HG03439 (cell line): ENCODE measurements around the gene C12orf54.
"Not testable (repeated sequence)": the region's sequence is repeated elsewhere in the genome, so short reads cannot be mapped to it uniquely, and the experiment has no call there.

Experiments used
- ATAC-seq: cut with Tn5 transposase; IDR thresholded peaks from one replicate; pipeline ENCODE4 v1.9.1; 2021; ENCODE audit warnings: mild to moderate bottlenecking, moderate library complexity; ENCODE audit not compliant: unreplicated experiment

C12orf54 gene

DNA sequence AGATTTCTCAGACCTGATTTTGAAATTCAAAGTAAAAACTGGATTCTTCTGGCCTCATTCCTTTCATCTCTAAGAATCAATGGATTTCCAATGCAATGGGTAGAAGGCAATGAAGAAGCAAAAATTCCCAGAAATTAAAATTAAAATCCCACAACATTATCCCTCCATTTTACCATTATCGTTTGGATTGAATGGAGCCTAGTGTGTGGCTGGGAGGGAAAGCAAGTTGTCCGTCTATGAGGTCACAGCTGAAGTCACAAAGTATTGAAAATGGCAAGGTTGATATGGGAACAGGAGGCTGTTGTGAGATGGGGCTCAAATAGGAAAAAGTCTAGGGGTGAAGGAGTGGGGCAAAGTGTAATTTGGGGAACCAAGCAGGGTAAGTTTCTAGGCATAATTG, at the start of gene C12orf54:
C12orf54 (plus strand) TSS at position 301 of the 400 bp plus-strand sequence. CDS start 799 bp downstream, outside the sequence.
- no peak for ATAC-seq

DNA sequence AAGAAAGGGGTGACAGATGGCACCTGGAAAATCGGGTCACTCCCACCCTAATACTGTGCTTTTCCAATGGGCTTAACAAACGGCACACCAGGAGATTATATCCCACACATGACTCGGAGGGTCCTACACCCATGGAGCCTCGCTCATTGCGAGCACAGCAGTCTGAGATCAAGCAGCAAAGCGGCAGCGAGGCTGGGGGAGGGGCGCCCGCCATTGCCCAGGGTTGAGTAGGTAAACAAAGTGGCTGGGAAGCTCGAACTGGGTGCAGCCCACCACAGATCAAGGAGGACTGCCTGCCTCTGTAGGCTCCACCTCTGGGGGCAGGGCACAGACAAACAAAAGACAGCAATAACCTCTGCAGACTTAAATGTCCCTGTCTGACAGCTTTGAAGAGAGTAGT, 48.3 kb upstream of the C12orf54 start:
- ATAC-seq, result not testable (repeated sequence)

DNA sequence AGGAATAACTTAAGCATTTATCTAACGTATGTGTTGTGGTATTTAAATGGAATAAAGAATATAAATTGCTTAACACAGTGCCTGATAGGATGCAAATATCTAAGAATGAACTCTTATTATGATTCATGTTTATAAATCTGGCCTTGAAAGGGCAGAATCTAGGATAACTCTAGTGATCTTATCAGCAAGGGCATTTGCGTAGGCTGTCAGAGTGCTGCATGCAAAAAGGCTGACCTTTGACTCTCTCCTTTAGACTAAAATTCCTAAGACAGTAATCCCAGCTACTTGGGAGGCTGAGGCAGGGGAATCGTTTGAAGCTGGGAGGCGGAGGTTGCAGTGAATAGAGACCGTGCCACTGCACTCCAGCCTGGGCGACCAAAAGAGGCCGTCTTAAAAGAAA, 41.2 kb upstream of the C12orf54 start:
- no peak for ATAC-seq

DNA sequence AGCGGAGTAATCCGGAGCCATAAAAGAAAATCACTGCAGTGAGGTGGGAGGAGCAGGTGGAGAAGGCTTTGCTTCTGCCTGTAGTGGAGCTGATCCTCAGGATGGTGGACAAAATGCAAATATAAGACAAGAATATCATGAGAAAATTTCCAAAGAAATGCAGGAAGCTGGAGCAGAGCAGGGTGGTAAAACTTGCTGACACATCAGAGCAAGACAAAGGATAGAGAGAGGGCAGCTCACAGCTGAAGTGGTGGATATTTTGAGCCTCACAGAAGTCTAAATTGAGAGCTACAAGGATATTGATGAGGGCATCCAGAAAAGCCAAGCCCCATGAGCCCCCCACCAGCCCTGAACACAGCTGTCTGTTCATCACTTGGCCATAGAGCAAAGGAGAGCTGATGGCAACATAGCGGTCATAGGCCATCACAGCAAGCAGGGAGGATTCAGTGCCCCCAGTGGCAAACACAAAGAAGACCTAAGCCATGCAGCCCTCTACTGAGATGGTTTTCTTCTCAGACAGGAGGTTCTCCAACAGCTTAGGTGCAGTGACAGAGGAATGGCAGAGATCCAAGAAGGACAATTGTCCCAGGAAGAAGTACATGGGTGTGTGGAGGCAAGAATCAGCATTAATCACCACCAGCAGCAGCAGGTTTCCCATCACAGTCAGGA, 40.0 kb upstream of the C12orf54 start:
- ATAC-seq, result no peak

DNA sequence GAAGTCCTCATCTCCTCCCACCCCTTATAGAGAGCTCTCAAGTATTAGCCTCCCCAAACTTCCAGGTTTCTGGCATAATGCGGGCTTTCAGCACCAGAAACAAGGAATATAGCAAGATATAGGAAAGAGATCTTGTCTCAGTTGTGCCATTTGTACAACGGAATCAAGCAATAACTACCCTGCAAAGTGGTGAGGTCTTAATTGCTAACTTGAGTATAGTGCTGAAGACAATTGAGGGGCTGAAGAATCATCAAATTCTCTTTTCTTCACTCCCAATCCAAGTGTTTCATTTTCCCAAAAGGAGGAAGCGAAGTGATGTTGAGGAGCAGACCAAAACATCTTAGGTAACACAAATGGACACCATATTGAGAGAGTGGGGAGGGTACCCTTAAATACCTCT, 36.8 kb upstream of the C12orf54 start:
- ATAC-seq, result no peak

DNA sequence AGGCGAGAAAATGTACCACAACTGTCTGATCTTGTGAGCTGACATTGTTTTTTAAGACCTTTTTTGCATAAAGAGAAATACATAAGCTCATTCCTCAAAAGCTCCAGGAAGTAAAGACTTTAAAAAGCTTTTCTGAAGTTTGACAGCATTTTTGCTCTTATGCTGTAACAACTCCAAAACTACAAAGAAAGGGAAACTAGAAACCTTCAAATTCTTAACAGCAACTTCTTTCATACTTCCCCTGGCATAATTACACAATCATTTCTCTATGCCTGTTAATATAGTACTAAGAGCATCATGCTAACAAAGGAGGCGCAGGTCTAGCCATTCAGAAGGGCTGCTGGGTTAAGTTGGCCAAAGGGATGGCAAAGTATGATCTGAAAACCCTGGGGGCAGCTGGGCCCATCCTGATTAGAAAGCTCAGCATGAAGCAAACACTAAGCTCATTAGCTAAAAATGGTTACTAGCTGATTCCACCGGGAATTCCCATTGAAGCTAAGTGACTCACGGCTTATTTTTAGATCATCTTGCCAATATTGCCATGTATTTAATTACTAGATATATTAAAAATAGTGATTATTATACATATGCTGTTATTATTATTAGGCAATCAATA, 36.0 kb upstream of the C12orf54 start:
- no peak for ATAC-seq

DNA sequence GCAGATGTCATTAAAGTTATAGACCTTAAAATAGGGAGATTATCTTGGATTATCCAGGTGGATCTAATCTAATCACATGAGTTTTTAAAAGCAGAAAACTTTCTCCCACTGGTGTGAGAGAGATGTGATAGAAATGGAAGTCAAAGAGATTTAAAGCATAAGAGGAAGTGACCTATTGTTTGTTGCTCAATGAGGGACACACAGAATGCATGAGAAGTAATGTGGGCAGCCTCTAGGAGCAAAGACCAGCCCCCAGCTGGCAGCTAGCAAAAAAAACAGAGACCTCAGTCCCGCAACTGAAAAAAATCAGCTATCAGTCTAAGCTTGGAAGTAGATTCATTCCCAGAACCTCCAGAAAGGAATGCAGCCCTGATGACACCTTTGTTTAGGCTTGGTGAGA, 34.5 kb upstream of the C12orf54 start:
- no peak for ATAC-seq

DNA sequence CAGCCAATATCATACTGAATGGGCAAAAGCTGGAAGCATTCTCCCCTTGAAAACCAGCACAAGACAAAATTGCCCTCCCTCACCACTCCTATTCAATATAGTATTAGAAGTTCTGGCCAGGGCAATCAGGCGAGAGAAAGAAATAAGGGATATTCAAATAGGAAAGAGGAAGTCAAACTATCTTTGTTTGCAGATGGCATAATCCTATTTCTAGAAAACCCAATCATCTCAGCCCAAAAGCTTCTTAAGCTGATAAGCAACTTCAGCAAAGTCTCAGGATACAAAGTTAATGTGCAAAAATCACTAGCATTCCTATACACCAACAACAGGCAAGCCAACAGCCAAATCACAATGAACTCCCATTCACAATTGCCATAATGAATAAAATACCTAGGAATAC, 30.9 kb upstream of the C12orf54 start:
- ATAC-seq, result no peak

DNA sequence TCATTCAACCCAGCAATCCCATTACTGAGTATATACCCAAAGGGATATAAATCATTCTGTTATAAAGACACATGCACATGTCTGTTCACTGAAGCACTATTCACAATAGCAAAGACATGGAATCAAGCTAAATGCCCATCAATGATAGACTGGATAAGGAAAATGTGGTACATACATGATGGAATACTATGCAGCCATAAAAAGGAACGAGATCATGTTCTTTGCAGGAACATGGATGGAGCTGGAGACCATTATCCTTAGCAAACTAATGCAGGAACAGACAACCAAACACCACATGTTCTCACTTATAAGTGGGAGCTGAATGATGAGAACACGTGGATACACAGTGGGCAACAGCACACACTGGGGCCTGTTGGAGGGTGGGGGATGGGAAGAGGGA, 29.3 kb upstream of the C12orf54 start:
- ATAC-seq, result not testable (repeated sequence)

DNA sequence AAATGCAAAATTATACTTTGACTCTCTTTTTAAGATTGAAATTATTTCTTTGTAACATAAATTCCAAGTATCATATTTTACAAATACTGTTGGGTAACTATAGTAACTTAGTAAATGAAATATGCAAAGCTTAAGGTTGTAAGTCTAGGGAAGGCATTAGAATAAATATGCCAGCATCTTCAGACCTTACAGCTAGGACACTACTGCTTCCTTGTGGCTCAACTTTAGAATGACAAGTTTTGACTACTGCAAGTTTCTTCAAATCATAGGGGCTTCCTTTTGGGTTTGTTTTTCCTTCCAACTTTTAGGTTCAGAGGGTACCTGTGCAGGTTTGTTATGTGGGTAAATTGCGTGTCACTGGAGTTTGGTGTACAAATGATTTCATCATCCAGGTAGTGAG, 27.6 kb upstream of the C12orf54 start:
- no peak for ATAC-seq

DNA sequence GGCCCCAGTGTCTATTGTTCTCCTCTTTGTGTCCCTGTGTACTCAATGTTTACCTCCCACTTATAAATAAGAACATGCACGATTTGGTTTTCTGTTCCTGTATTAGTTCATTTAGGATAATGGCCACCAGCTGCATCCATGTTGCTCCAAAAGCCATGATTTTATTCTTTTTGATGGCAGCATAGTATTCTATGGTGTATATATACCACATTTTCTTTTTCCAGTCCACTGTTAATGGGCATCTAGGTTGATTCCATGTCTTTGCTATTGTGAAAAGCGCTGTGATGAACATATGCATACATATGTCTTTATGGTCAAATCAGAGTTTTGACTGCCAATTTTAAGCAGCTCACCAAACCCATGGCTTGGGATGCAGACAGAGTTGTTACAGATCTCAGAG, 27.2 kb upstream of the C12orf54 start:
- no peak for ATAC-seq

DNA sequence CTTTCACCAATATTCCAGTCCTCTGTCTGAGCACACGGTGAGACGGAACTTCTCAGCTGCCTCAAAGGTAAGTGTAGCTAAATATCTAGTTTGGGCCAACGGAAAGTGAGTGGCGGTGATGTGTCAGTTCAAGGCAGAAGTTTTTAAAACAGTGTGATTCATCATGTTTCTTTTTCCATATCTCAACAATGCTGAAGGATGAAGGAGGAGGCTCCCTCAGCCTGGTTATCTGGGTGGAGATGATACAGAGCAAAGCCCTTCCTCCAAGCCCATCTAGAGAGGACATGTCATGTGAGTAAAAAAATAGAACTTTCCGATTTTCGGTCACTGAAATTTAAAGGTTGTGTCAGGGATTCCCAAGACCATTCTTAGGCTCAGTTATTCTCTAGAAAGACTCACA, 23.0 kb upstream of the C12orf54 start:
- no peak for ATAC-seq

DNA sequence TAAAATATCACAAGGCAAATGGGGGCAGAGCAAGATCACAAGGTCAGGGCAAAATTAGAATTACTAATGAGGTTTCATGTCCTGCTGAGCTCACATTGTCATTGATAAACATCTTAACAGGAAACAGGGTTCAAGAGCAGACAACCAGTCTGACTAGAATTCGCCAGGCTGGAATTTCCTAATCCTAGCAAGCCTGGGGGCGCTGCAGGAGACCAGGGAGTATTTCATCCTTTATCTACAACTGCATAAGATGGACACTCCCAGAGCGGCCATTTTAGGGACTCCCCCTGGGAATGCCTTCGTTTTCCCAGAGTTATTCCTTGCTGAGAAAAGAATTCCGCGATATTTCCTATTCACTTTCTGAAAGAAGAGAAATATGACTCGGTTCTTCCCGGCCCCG, 13.3 kb upstream of the C12orf54 start:
- not testable (repeated sequence) for ATAC-seq

DNA sequence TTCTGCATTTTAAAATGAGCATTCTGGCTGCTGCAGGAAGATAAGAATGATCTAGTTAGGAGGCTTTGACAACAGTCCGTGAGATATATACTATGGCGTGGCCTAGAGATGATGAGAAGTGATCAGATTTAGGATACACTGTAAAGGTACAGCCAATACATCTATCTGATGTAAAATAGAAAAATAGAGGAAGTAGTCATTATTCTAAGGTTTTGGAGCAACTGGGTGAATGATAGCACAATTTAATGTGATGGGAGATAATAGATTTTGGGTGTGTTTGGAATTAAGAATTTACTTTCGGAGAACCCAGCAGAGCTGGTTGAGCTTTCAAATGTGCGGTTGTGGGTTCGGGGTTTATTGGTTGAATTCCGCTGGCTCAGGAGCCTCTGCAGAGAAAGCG, 10.0 kb upstream of the C12orf54 start, which contains the start of gene ANP32D:
ANP32D (plus strand) TSS at position 301 of the 400 bp plus-strand sequence. CDS start 106 bp downstream, outside the sequence.
- no peak for ATAC-seq

DNA sequence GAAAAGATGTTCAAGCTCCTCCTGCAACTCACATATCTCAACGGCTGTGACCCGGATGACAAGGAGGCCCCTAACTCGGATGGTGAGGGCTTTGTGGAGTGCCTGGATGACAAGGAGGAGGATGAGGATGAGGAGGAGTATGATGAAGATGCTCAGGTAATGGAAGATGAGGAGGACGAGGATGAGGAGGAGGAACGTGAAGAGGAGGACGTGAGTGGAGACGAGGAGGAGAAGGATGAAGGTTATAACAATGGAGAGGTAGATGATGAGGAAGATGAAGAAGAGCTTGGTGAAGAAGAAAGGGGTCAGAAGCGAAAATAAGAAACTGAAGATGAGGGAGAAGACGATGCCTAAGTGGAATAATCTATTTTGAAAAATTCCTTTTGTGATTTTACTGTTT, 9.2 kb upstream of the C12orf54 start:
- no peak for ATAC-seq

DNA sequence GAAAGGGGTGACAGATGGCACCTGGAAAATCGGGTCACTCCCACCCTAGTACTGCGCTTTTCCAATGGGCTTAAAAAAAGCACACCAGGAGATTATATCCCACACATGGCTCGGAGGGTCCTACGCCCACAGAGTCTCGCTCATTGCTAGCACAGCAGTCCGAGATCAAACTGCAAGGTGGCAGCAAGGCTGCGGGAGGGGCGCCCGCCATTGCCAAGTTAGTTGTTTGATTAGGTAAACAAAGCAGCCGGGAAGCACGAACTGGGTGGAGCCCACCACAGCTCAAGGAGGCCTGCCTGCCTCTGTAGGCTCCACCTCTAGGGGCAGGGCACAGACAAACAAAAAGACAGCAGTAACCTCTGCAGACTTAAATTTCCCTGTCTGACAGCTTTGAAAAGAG, 7.8 kb upstream of the C12orf54 start:
- not testable (repeated sequence) for ATAC-seq

DNA sequence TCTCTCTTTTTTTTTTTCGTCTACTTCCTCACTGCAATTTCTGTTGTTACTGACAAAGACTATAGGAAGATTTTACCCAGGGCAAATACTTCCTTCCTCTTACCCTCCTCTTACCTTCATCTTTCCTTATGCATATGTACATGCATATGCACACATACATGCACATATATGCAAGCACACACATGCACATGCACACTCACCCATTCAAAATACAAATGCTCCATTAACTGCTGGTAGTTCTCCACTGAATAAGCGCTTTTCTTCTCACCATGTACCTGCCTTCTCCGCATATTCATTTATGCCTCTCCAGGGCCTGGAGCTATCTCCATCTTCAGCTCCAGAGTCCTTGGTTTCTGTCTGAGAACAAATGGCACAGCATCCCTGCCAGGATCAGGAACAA, 632 bp downstream of the C12orf54 start:
- ATAC-seq, result no peak

DNA sequence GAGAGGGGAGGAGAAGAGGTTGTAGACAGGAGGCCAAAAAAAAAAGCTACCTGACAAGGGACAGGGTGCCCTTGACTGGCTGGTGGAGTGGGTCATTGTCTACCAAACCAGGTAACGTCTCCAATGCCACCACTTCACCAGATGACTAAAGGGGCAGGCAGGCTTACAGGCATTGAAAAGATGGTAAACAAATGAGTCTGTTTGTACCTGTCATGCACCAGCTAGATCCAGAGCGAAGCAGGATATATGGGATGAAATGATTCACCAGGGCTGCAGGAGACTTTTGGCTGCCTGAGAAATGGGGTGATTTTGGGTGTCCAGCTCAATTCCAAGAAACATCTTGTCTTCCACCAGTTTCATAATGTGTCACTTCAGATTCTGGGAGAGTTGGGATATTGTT, 4.0 kb downstream of the C12orf54 start:
- ATAC-seq, result no peak

DNA sequence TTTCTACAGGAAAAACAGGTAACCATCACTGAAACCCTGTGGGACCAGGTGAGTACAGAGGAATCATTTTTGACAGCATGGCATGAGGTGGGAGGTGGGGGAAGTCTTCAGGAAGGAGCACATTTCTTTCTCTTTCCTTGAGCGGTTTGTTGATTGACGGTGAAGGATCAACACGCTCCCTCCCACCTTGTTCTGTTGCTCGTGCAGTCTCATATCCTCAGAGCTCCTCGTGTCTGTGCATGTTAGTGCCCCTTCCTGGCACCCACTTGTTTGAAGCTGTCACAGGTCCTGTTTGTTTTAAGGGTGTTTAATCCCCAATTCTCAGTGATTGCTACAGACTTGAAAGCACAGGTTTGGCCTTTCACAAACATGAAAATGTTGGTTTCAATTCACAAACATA, 4.4 kb downstream of the C12orf54 start:
- no peak for ATAC-seq

DNA sequence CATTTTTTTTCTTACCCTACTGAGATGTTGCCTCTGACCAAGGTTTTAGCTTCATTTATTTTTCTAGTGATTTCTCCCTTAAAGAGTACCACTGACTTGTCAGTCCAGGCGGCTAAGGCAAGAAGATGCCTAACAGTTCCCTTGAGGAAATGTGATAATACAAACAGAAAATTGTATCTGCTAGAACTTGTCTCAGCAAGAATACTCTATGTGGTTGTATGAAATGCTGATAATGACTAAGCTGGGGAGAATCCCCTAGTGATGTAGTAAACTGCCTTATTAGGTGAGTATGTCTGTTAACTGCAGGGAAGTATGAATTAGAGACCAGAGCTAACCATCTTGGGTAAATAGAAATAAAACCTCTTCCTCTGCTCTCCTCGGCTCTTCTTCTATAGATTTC, 6.7 kb downstream of the C12orf54 start:
- peak; percentile 98 for ATAC-seq

DNA sequence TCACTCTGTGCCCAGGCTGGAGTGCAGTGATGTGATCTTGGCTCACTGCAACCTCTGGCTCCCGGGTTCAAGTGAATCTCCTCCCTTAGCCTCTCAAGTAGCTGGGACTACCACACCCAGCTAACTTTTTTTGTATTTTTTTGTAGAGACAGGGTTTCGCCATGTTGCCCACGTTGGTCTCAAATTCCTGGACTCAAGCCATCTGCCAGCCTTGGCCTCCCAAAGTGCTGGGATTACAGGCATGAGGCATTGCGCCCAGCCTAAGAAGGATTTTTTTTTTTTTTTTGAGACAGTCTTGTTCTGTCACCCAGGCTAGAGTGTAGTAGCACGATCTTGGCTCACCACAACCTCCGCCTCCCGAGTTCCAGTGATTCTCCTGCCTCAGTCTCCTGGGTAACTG, 7.2 kb downstream of the C12orf54 start:
- ATAC-seq, result not testable (repeated sequence)

DNA sequence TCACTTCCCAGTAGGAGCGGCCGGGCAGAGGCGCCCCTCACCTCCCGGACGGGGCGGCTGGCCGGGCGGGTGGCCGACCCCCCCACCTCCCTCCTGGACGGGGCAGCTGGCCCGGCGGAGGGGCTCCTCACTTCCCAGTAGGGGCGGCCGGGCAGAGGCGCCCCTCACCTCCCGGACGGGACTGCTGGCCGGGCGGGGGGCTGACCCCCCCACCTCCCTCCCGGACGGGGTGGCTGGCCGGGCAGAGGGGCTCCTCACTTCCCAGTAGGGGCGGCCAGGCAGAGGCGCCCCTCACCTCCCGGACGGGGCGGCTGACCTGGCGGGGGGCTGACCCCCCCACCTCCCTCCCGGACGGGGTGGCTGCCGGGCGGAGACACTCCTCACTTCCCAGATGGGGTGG, 18.0 kb downstream of the C12orf54 start:
- ATAC-seq, result not testable (repeated sequence)

DNA sequence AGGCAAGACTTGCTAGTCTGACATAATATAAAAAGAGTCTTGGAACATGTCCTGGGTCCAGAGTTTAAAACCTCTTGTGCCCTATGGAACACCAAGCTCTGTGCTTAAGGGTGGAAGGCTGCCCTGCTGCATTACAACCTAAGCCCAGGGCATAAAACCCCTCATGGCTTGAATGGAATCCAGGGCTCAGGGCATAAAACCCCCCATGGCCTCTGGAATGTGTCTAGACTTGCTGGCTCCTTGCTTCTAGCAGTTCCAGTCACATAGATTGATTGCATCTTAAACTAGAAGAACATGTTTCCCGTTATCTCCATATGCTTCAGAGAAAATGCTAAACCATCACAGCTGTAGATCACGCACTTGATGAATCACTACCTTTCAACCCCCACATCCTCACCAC, 24.5 kb downstream of the C12orf54 start:
- not testable (repeated sequence) for ATAC-seq
